ENCODE measurements around the gene KLF2. TPM values are rescaled to one million over a fixed set of nuclear protein-coding genes. Genes with fewer than 3 reads are reported as not detected.

KLF2 gene
- total and polyA plus RNA-seq, 2 donors (not counting 1 experiment from before 2014, with no cell fraction given) = 242 to 3,965 TPM

GRCh38 chr19:16351133-16351809 is 26.6 kb downstream of the KLF2 start:
- ATAC-seq (ENCODE audit: low read depth) = no peak
- peak overlapping the region; percentile 55 for H3K4me3 Mint-ChIP-seq

More at GRCh38 chr19:16351133-16351809, 26.6 kb downstream of the KLF2 start:
- Histone ChIP-seq H3K4me3 (ENCODE audit: control extremely low read depth in 1 of 5, extremely low read depth in 1 of 5, insufficient read depth in 1 of 5, low read depth in 2 of 5, low read length in 4 of 5) (peak overlapping the region in 2 of 5 experiments; percentile 0 to 11), H3K36me3 (replicated peaks in 1 of 2; ENCODE audit: control extremely low read depth in 1 of 2, control insufficient read depth in 1 of 2, extremely low read depth in 1 of 2, insufficient read depth in 2 of 2, low read length in 1 of 2) (no peaks in the 10 kb centered on the region), H3K27ac (ENCODE audit: low read length in 2 of 2) (peak overlapping the region in 1 of 2 donors; percentile 36), H3K79me2 (ENCODE audit: control insufficient read depth, insufficient read depth, low read length) (peaks cover 12% of the 10 kb centered on the region), H3K27me3 (replicated peaks in 1 of 4; ENCODE audit: control extremely low read depth in 1 of 4, control insufficient read depth in 3 of 4, insufficient read depth in 4 of 4, low read length in 3 of 4) (no peaks in the 10 kb centered on the region), H4K20me1 (ENCODE audit: control insufficient read depth, insufficient read depth, low read length, poor library complexity, severe bottlenecking) (no peaks in the 10 kb centered on the region), H3K4me2 (replicated peaks; ENCODE audit: low read depth, low read length, poor library complexity, severe bottlenecking) (peak overlapping the region; percentile 45), H3K4me1 (ENCODE audit: control insufficient read depth in 2 of 2, insufficient read depth in 2 of 2, low read length in 2 of 2) (peaks cover 24 to 33% of the 10 kb centered on the region in 2 donors), H3K9me3 (ENCODE audit: control extremely low read depth in 1 of 3, control insufficient read depth in 2 of 3, insufficient read depth in 1 of 3, low read length in 2 of 3) (no peaks in the 10 kb centered on the region), H2AFZ (ENCODE audit: insufficient read depth, low read depth, low read length, poor library complexity, severe bottlenecking) (no peak overlapping the region), H3K9ac (ENCODE audit: low read length) (peak overlapping the region; percentile 15)
- intact Hi-C loops (cut with micrococcal nuclease) = no loop called here
- ChIA-PET POLR2A (interaction anchor here (0.6 to 1.8 kb wide), 11 partner anchors 8 to 281 kb away, joined by 3 to 12 read pairs (median 4); no protein-coding TSS in a partner anchor), CTCF (interaction anchor here (0.6 to 1.4 kb wide), 4 partner anchors 23 to 210 kb away, joined by 3 to 4 read pairs (median 3); no protein-coding TSS in a partner anchor)
- peak; percentile 40 for DNase-seq
- Mint-ChIP-seq H3K27me3 (no peaks in the 10 kb centered on the region), H3K9me3 (ENCODE audit: insufficient read depth) (no peaks in the 10 kb centered on the region), H3K4me1 (peaks cover 37% of the 10 kb centered on the region), H3K27ac (peak overlapping the region; percentile 53)
- TF ChIP-seq CTCF (IDR thresholded peaks at IDR 0.05) = no peak
- TF ChIP-seq EZH2 (IDR thresholded peaks at IDR 0.05; ENCODE audit: borderline replicate concordance, insufficient read depth, low read depth, low read length, poor library complexity, severe bottlenecking) = no peak
- WGBS (ENCODE audit: insufficient coverage) = 27% methylated on average over 8 of the region's 11 CpGs

All from B cell (primary cell).